Measurements from ENCODE around the gene SELENOK. TPM values are rescaled to one million over a fixed set of nuclear protein-coding genes. Genes with fewer than 3 reads are reported as not detected.

SELENOK gene
- total and polyA plus RNA-seq, 2 of the 13 experiments (the other 11 are each of a cell fraction or from before 2014, with no cell fraction given) = 67.0 to 81.0 TPM

- TF ChIP-seq SNAI1 (CRISPR knock-in tag; IDR thresholded peaks at IDR 0.05; ENCODE audit: borderline replicate concordance) (peak; percentile 40; the same call in 1 of the 2 replicates), ZNF350 (CRISPR knock-in tag; IDR thresholded peaks at IDR 0.05; ENCODE audit: borderline replicate concordance, low read depth) (peak; percentile 80; the same call in 1 of the 2 replicates), HNRNPUL1 (IDR thresholded peaks at IDR 0.05; ENCODE audit: low read depth, low read length) (no peak; the same call in 1 of the 2 replicates), ZNF580 (CRISPR knock-in tag; IDR thresholded peaks at IDR 0.05; ENCODE audit: borderline replicate concordance, low read depth) (peak; percentile 78; the same call in 1 of the 2 replicates), THAP8 (CRISPR knock-in tag; IDR thresholded peaks at IDR 0.05; ENCODE audit: borderline replicate concordance) (no peak), FOXA1 (IDR thresholded peaks at IDR 0.05) (no peak), FOXA1 (CRISPR knock-in tag; IDR thresholded peaks at IDR 0.05) (peak; percentile 15; the same call in 1 of the 2 replicates), HOXA7 (CRISPR knock-in tag; IDR thresholded peaks at IDR 0.05) (no peak), AKAP8 (CRISPR knock-in tag; IDR thresholded peaks at IDR 0.05) (peak; percentile 64; the same call in 1 of the 2 replicates), ZNF672 (CRISPR knock-in tag; IDR thresholded peaks at IDR 0.05) (no peak), CHD2 (IDR thresholded peaks at IDR 0.05; ENCODE audit: low read depth, low read length) (no peak), ZNF720 (CRISPR knock-in tag; IDR thresholded peaks at IDR 0.05) (no peak), ZNF607 (CRISPR knock-in tag; IDR thresholded peaks at IDR 0.05; ENCODE audit: borderline replicate concordance) (peak; percentile 88; the same call in 1 of the 2 replicates), ZNF563 (CRISPR knock-in tag; IDR thresholded peaks at IDR 0.05) (no peak), ZNF33B (CRISPR knock-in tag; IDR thresholded peaks at IDR 0.05) (no peak), SMAD3 (CRISPR knock-in tag; IDR thresholded peaks at IDR 0.05) (peak; percentile 67; the same call in 1 of the 2 replicates), CENPT (CRISPR knock-in tag; IDR thresholded peaks at IDR 0.05; ENCODE audit: low read depth) (no peak), ZSCAN22 (CRISPR knock-in tag; IDR thresholded peaks at IDR 0.05) (no peak), IKZF1 (IDR thresholded peaks at IDR 0.05) (no peak), ISL2 (CRISPR knock-in tag; IDR thresholded peaks at IDR 0.05) (peak; percentile 49; the same call in 1 of the 2 replicates), HNRNPK (IDR thresholded peaks at IDR 0.05; ENCODE audit: low read depth, low read length, poor library complexity, severe bottlenecking) (peak; percentile 26), NR2C2 (CRISPR knock-in tag; IDR thresholded peaks at IDR 0.05; ENCODE audit: borderline replicate concordance) (peak; percentile 95)
These were observed 9.7 kb downstream of the SELENOK start, which contains the start of gene ACTR8 (continued) for GRCh38 chr3:53881691-53882593.
